HG03342 (cell line): Measurements from ENCODE around the gene RPS19.

ENCODE experiments used
- ATAC-seq: cut with Tn5 transposase; IDR thresholded peaks from one replicate; pipeline ENCODE4 v1.9.1; 2021; ENCODE audit warnings: mild to moderate bottlenecking, moderate library complexity; ENCODE audit not compliant: unreplicated experiment

Gene RPS19

GRCh38 chr19:41897181-41897580, 37.1 kb downstream of the RPS19 start:
- ATAC-seq = no peak

GRCh38 chr19:41897820-41898219, 37.8 kb downstream of the RPS19 start:
- ATAC-seq = no peak

DNA sequence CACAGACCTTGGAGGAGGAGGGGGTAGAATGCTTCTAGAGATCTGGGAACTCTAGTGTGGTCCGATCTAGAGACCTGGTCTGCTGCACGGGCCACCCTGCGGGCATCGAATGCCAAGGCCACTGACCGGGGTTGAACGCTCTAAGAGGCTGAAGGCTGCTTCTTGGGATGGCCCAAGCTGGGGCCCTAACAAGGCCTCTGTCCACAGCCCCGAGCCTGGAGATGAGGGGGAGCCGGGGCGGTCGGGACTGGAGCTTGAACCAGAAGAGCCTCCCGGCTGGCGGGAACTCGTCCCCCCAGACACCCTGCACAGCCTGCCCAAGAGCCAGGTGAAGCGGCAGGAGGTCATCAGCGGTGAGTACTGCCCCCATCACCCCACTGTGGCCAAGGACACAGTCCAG, 38.2 kb downstream of the RPS19 start:
- no peak for ATAC-seq

DNA sequence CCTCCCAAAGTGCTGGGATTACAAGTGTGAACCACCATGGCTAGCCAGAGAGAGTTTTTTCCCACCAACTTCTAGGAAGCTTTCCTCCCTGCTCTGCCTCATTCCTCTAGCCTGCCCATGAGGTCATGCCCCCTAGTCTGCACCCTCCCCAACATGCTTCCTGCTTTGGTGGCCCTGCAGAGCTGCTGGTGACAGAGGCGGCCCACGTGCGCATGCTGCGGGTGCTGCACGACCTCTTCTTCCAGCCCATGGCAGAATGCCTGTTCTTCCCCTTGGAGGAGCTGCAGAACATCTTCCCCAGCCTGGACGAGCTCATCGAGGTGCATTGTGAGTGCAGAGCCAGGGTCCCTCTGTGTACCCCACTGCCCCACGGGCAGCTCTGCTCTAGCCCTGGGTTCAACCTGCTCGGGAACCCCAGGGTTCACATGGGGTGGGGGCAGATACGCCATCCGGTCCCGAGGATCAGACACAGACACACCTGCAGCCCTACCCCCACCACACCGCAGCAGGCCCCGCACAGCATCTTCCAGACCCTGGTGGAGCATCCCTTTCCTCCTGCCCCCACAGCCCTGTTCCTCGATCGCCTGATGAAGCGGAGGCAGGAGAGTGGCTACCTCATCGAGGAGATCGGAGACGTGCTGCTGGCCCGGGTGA, 41.8 kb downstream of the RPS19 start:
- ATAC-seq = no peak

GRCh38 chr19:41902594-41902993, 42.5 kb downstream of the RPS19 start:
- ATAC-seq = no peak

GRCh38 chr19:41903193-41903953, 43.3 kb downstream of the RPS19 start:
- no peak for ATAC-seq

DNA sequence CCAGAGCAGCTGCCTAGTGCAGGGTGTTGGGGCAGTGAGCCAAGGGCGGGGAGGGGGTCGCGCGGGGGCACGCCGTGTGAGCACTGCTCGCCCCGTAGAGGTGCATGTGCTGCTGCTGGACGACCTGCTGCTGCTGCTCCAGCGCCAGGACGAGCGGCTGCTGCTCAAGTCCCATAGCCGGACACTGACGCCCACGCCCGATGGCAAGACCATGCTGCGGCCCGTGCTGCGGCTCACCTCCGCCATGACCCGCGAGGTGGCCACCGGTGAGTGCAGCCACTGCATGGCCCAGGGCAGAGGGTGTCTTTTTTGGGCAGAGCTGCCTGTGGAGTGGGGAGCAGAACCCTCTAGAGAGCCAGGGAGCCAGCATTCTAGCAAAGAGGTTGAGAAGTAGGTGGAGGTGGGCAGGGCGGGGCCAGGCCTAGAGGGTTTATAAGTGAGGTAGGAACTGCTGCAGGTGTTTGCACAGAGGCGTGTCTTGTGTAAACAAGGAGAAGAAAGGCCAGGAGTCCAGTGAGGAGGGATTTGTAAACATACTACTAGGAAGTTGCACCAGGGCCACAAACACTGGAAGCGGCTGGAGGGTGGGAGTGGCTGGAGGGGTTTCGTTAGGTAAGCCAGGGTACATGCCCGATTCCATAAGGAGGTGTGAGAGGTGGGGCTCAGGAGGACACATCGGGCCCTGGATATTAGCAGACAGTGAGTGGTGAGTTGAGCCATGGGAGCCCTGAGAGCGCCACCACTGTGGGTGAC, 44.2 kb downstream of the RPS19 start:
- no peak for ATAC-seq

- no peak for ATAC-seq
Measured at GRCh38 chr19:41905273-41906002, 45.4 kb downstream of the RPS19 start.

DNA sequence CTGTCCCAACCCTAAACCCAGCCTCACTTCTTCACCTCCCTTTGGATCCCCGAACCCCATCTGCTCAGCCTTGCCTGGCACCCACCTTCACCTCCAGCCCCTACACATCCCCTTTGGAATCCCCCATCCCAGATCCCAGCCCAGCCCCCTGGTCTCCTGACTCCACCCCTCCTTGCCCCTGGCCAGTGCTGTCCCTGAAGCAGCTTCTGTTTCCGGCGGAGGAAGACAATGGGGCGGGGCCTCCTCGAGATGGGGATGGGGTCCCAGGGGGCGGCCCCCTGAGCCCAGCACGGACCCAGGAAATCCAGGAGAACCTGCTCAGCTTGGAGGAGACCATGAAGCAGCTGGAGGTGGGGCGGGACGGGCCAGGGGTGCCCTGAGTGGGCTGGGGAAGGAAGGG, 46.2 kb downstream of the RPS19 start:
- ATAC-seq = no peak

DNA sequence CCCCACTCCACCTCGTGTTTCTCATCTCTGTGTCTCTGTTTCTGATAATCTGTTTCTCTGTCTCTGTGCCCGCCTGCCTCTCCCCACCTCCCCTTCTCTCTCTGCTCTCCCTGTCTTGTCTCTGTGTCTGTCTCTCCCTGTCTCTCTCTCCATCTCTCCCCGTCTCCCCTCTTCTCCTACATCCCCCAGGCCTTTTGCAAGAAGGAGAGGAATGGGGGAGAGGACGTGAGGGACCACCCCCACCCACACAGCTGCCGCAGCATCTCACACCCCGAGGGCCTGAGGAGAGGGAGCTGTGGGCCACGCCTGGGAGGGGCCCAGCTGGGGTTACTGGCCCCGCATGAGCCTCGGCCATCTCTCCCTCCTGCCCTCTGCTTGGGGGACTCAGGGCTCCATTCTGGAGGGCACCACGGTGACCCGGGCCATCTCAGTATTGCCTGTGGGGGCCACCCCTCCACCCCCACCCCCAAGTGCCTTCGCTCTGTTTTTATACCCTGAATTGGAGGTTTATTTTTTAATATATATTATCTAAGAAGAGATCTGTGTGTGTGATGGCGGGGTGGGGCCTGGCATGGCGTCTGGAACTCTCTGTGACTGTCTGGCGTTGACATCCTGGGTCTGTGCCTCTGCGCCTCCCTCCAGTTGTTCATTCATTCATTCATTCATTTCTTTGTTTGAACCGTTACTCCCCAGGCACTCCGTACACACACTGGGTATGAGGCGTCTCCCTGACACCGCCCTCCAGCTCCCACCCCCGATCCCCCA, 47.0 kb downstream of the RPS19 start:
- ATAC-seq = no peak

GRCh38 chr19:41907994-41908615, 48.0 kb downstream of the RPS19 start:
- no peak for ATAC-seq

DNA sequence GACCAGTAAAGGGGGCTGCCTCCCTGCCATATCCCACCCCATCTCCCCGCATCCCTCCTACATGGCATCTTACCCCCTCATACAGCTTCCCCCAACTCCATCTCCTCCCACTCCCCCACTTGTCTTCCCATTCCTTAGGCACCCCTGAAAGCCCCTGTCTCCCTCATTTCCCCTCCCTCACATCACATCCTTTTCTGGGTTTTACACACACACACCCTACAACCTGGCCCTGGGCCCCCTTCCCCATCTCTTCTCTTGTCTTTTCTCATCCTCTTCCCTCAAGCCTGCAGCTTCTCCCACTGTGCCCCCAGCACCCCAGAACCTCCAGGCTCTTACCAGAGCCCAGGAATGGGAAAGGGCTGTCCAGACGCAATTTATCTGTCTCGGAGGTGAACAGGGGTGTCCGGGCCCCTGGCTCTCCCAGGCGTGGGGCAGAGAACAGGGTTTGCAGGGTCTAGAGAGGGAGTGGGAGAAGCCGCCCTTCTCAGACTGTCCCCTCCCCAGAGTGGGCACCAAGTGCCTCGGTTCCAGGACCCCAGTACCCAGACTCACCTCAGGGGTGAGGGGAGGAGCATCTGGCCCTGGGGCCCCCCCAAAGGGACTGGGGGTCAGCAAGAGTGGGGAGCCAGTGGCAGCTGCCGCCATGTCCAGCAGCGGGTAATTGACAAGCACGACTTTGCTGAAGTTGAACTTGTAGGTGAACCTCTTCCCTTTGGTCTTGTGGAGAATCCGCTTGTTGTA, 48.8 kb downstream of the RPS19 start:
- no peak for ATAC-seq

DNA sequence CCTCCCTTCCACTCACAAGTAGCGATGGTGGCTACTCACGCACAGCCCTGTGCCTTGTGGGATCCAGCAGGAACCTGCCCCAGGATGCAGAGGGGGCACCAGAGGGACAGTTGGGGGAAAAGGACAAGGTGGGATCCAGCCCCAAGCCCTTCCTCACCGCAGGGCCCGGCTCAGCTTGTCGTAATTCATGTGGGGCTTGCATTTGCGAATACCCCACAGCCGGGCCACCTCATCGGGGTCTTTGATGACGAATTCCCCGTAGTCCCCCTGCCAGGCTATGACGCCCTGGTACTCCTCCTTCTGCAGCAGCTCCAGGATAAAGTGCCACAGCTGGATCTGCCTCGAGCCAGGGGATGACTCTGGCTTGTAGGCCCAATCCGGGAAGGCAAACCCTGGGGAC, 49.7 kb downstream of the RPS19 start:
- ATAC-seq = no peak

DNA sequence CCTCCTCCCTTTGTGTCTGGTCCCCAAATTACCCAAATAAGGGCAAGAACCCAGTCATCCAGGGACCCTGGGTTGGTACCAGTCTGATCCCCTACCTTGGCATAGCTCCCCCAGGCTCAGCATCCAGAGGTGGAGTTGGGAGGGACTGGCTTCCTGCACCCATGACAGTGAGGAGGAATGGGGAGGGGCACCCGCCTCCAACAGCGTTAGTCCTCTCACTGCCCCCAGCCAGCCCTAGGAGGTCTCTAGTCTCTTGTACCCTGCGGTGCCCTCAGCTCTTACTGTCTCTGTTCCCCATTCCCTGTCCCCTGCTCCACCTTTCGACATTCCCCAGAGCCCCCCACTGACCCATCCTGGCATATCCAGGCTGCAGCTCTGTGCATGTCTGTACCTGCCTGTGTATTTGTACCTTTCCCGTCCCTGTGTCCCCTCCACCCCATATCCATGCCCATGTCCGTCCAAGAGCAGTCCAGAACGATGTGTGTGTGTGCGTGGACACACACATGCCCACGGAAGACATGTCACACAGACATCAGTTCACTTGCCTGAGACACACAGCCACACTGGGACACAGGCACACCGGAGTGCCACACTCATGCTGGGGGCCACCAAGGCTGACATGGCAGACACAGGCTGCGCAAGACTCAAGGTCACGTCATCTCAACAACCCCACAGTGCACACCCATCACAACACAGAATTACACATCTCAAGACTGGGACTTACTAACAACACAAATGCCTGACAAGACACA, 50.4 kb downstream of the RPS19 start:
- ATAC-seq = no peak

DNA sequence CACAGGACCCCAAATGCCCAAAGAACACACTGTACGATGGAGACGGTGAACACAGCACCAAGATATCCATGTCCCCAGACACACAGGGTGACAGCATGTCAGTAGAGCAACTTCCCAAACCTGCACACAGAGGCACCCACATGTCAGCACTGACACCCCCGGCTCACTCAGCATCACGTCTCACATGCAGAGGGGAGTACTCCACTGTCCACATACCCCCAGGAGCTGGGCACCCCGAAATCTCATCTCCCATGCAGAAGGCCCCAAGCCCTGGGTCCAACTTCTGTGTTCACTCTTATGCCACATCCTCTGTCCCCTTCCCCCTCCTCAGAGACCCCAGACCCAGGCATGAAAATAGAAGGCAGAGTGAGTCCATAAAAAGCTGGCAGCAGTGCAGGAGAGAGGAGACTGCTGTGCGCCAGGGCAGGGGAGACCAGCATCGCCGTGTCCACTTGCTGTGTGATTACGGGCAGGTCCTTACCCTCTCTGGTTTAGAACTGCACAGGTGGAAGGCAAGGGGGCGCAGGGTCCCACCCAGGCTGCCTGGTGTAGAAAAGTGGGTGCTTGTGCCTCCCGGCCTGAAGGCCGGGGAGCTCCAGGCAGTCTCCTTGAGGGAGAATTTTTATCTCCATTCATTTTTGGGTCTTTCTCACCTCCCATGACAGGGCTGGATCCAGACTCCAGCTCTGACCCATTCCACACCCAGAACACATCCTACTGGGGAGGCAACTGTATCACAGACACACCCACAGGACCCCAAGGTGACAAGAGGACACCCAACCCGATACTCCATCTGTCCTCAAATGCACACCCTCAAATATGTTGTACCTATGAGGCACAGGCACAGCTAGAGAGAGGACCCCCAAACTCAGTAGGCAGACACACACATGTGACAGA, 51.2 kb downstream of the RPS19 start:
- ATAC-seq = no peak

- ATAC-seq = no peak
Measured at GRCh38 chr19:41911889-41912731, 52.1 kb downstream of the RPS19 start.
